Mesenteric fat pad (tissue), 1 donor: ENCODE measurements around the gene CHRM2. TPM values are rescaled to one million over a fixed set of nuclear protein-coding genes. Genes with fewer than 3 reads are reported as not detected.

Experiments
- DNase-seq: peaks from one replicate; pipeline ENCODE4 v3.0.0-alpha.2; 2020; ENCODE audit warnings: low spot score
- total RNA-seq: library from RNA; stranded (reverse); fragmentation: NEBNext Ultra II Directional; extraction: Animal tissue kit (Norgen Biotek cat#: 25700); gene quantifications from one replicate; pipeline ENCODE4 v1.2.1, GENCODE V29; 2021
- donor health status: DM: yes; HTN: yes; CAD: no.

Gene CHRM2
- total RNA-seq, 1 donor from 2014 or later: not detected

- DNase-seq: no peak
These were observed 88.2 kb downstream of the CHRM2 start for GRCh38 chr7:136956671-136957070.

- no peak for DNase-seq
These were observed 88.9 kb downstream of the CHRM2 start for GRCh38 chr7:136957391-136957790.

DNA sequence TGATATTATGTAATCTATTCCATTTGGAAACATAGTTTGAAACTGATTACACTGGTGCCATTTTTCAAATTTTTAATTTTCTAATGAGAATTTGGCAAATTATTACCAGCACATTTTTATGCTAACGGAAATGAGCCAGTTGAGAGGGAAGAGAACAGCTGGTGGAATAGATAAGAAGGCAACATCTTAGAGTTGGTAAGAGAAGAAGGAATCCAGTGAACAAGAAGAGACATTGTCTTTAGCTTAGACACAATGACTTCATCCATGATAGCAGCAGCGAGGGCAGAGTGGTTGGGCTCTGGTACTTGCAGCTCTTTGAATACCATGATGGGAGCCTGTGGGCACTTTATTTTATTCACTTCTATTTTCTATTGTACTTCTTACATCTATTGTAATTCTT lies 89.6 kb downstream of the CHRM2 start:
- DNase-seq: no peak

GRCh38 chr7:136964347-136964746 lies 95.9 kb downstream of the CHRM2 start:
- no peak for DNase-seq

DNA sequence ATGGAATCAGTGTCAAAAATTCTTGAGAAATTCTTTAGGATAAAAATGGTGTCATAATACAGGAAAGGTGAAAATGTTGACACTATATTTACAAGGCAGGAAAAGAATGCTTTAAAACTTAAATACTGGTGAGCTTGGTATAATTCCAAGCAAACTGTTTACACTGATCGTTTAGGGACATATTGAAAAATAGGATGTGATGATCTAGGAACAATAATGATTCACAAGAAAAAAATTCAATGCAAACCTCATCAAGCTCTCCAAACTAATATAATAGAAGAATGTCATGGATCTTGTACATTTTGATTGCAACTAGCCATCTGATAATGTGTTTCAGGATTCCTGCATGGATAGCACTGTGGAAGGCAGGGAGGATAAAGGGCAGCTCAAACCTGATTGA lies 98.4 kb downstream of the CHRM2 start:
- DNase-seq: no peak

DNA sequence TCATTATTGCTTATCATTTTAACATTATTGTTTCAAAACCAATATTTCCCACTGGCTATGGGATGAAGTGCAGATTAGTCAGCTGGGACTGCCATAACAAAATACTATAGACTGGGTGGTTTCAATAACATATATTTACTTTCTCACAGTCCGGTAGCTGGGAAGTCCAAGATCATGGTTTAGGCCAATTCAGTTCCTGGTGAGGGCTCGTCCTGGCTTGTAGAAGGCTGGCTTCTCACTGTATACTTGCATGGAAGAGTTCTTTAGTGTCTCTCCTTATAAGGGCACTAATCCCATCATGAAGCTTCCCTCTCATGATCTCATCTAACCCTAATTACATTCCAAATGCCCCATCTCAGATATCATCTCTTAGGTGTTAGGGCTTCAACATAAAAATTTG lies 101.3 kb downstream of the CHRM2 start:
- DNase-seq: no peak

- no peak for DNase-seq
These were observed 103.3 kb downstream of the CHRM2 start for GRCh38 chr7:136971776-136972175.

DNA sequence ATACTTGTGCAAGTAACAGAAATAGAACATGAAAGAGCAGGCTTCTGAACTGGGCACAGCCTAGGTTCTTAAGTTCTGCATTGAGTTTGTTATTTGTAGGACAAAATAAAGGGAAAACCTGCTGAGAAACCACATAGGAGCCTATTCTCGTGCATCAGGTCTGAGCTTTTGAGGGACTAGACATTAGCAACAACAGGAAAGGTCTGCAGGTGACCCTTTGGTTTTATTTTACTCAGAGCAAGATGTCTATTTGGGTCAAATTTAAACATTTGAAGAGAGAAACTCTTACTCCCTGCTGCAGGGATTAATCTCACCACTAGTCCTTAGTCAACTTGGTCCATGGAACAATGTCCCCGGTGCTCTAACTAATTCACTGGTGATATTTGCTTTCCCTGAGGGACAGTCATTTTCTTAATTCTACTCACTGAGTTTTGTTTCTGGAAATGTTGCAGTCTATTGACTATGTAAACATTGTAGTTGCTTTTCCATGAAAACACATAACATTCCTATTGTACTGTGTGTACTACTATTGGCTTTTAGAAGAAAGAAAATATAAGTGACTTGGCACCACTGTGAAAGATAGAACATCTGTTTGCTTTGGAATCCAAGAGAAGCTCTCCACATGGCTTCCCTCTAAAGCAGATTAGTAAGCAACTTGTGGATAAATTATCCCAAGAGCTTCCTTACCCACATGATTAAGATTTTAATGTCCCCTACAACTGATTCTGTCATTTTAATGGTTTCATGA lies 108.2 kb downstream of the CHRM2 start:
- DNase-seq: no peak

DNA sequence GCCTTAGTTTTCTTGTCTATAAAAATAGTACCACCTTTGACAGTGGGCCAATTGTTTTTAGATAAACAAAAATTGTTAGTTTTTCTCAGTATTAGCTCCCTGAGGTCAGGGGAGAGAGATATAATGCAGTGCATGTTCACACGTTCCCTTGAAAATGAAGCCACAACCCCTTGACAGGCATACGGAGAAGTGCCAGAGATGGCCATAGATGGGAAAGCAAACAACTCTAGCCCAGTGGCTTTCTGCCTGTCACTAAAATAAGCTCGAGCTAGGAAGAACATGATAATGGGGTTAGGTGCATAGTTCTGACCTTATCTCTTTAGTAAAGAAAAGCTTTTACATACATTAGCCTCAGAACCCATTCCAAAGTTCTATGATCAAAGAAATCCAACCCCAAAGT lies 124.9 kb downstream of the CHRM2 start:
- DNase-seq: no peak

GRCh38 chr7:136997735-136998134 lies 129.3 kb downstream of the CHRM2 start:
- no peak for DNase-seq

GRCh38 chr7:136998495-136998894 lies 130.0 kb downstream of the CHRM2 start:
- DNase-seq: no peak

DNA sequence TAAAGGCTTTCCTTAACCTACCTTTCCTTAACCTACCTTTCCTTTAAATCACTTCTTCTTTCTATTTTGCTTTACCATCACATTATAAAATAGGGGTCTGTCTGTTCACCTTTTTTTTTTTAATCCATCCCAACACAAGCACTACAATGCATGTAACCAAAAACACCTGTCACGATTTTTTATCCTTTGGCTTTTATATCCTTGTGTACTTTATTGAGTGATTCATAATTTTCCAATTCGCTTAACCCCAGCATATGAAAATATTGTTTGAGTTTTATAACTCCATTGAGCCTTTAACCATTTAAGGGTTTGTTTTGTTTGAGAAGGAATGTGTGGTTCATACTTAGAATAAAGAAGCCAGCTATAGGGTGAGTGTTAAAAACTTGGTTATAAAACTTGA lies 132.2 kb downstream of the CHRM2 start:
- DNase-seq: no peak

DNA sequence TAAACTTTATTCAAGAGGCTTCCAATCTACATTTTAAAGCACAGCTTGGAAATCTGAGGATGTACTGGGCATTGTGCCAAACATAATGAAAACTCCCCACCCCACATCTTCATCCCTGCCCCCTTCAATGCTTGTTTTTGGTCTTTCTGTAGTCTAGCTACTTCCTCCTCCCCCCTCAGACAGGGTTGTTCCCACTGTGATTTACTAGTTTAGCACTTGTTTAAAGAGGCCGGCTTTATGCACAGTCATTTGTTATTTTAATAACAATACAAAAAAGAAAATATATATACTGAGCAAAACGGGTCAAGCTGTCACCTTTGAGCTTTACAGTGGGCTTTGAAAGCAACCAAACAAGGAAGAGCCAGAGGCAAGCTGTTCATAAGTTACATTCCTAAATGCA lies 132.6 kb downstream of the CHRM2 start:
- DNase-seq: no peak

GRCh38 chr7:137001478-137001877 lies 133.0 kb downstream of the CHRM2 start:
- no peak for DNase-seq

DNA sequence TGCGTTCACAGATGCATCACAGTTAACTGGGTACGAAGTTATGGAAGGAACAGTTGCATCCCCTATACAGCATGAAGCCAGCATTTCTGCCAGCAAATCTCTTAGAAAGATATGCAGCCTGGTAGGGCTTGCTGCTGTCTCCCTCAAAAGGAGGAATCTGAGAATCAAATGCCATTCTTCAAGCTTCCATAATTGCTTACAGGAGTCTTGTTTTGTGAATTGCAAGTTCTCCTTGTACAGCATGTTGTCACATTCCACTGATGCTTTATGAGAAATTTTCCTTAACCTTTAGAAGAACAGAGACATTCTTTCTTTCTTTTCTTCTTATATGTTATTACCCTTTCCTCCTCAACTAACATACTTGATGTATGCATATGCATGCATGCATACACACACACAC lies 134.6 kb downstream of the CHRM2 start:
- no peak for DNase-seq

DNA sequence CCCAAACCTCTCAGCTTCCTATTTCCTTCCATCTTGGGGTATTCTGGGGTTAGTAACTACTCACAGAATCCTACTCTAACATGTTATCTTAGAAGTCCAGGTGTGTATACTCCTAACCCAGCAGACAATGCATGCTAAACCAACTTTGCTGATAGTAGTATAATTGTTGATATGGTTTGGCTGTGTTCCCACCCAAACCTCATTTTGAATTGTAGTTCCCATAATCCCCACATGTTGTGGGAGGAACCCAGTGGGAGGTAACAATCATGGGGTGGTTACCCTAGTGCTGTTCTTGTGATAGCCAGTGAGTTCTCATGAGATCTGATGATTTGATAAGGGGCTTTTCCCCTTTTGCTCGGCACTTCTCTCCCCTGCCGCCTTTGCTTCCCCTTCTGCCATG lies 135.1 kb downstream of the CHRM2 start:
- DNase-seq: no peak

DNA sequence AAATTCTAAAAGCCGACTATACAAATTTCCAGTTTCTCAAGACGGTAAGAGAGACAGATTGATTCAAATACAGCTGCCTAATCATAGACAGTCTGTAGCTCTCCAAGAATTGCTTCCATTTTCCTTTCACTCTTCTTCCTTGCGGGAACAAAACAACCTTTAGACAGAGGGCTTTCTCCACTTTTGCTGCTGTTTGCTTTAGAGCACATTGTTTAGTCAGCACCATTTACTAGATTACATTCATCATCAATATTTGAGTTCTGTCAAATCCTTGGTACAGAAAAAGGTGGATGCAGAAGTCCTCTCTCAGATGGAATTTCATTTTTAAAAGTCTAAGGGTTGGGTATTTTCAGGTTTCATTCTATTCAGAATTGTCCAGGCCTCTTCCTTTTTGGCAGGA lies 137.4 kb downstream of the CHRM2 start:
- DNase-seq: no peak

DNA sequence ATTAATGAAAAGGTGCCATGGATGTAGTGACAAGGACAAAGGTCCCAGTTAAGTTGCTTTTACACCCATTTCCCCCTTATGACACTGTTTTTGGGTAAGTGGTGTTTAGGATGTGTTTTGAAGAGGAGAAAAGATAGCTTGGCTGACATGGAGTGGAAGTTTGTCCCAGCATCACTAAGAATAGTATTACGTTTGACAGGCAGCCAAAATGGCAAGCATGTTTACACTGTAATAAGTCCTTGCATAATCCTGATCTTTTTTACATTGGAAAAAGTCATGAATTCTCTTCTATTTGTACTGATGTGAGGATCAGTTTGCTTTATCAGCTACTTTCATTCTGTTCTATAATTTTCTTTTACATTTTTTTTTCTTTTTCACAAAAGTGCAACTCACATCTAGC lies 137.8 kb downstream of the CHRM2 start:
- no peak for DNase-seq

GRCh38 chr7:137007001-137007694 lies 138.7 kb downstream of the CHRM2 start:
- DNase-seq: no peak

DNA sequence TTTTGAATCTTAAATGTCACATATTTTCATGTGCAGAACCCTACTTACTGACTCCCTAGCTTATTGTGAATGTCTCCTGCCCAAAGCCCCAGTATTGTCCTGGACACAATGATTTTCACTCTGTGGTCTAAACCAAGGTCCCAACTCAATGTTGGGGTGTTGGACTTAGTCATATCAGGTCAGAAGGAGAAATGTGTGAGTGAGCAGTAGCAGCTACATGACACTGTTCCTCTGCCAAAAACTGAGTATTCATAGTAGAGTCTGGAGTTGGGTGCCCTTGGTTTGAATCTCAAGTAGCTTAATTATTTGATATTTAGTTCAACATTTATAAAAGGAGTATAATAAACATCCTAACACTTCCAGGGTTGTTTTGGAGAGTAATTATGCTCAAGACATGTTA lies 141.0 kb downstream of the CHRM2 start:
- no peak for DNase-seq

- no peak for DNase-seq
These were observed 146.6 kb downstream of the CHRM2 start for GRCh38 chr7:137015015-137015414.

- DNase-seq: no peak
These were observed 148.8 kb downstream of the CHRM2 start for GRCh38 chr7:137017221-137017620.

DNA sequence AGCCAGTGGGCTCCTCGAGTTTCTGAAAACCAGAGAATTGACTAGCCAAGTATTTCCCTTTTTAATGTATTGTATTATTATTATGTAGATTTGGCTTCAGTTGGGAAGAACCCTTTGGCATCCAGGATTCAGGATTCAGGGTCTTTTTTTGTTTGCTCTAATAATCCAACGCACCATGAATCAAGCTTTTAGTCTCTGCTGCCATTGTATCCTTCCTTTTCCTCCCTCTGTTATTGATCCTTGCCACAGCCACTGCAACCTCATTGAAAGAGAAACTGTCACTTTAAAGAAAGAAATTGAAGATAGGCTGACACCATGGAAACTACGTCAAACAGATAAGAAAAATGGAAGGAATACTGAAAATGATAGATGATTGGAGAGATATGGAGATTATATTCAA lies 150.0 kb downstream of the CHRM2 start:
- no peak for DNase-seq
